Loucy (cell line): ENCODE measurements around the gene NME8.

Source experiments
- CTCF ChIP-seq: fragments of 200-600 bp; sonication (generic); conservative IDR thresholded peaks from 2 replicates; pipeline ENCODE4 v1.5.1; 2014; ENCODE audit warnings: mild to moderate bottlenecking, antibody characterized with exemption, low read length
- EZH2phosphoT487 ChIP-seq: fragments of 200-600 bp; IDR thresholded peaks from 2 replicates; pipeline ENCODE4 v1.6.1; 2018; ENCODE audit warnings: antibody characterized with exemption, mild to moderate bottlenecking, moderate library complexity, borderline replicate concordance

GRCh38 chr7:37921876-37922275, 73.5 kb downstream of the NME8 start:
- TF ChIP-seq CTCF = no peak
- TF ChIP-seq EZH2phosphoT487 = no peak
